ENCODE data around the gene TTI1.
"Not testable (repeated sequence)": the region's sequence is repeated elsewhere in the genome, so short reads cannot be mapped to it uniquely, and the experiment has no call there.

DNA sequence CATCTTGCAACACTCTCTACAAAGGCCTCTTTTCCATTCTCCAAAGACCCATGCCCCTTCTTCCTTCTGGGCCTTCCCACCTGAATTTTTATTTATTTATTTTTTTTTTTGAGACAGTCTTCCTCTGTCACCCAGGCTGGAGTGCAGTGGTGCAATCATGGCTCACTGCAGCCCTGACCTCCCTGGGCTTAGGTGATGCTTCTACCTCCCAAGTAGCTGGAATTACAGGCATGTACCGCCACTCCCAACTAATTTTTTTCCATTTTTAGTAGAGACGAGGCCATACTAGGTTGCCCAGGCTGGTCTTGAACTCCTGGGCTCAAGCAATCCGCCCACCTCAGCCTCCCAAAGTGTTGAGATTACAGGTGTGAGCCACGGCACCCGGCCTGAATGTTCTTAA is 23.8 kb downstream of the TTI1 start:
- TF ChIP-seq, protein P1, sequence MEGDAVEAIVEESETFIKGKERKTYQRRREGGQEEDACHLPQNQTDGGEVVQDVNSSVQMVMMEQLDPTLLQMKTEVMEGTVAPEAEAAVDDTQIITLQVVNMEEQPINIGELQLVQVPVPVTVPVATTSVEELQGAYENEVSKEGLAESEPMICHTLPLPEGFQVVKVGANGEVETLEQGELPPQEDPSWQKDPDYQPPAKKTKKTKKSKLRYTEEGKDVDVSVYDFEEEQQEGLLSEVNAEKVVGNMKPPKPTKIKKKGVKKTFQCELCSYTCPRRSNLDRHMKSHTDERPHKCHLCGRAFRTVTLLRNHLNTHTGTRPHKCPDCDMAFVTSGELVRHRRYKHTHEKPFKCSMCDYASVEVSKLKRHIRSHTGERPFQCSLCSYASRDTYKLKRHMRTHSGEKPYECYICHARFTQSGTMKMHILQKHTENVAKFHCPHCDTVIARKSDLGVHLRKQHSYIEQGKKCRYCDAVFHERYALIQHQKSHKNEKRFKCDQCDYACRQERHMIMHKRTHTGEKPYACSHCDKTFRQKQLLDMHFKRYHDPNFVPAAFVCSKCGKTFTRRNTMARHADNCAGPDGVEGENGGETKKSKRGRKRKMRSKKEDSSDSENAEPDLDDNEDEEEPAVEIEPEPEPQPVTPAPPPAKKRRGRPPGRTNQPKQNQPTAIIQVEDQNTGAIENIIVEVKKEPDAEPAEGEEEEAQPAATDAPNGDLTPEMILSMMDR (tag by site-specific recombination; IDR thresholded peaks at IDR 0.05), result not testable (repeated sequence)
- TF ChIP-seq ZNF670 (tag by site-specific recombination; IDR thresholded peaks at IDR 0.05; ENCODE audit: low read depth); ZNF394 (tag by site-specific recombination; IDR thresholded peaks at IDR 0.05; ENCODE audit: borderline replicate concordance); ZEB2 (tag by site-specific recombination; IDR thresholded peaks at IDR 0.05); ZNF658 (tag by site-specific recombination; IDR thresholded peaks at IDR 0.05); SETDB1 (IDR thresholded peaks at IDR 0.05; ENCODE audit: insufficient read length, low read length); ZNF423 (tag by site-specific recombination; IDR thresholded peaks at IDR 0.05); ZNF530 (tag by site-specific recombination; IDR thresholded peaks at IDR 0.05; ENCODE audit: low read depth); HOXC10 (CRISPR knock-in tag; IDR thresholded peaks at IDR 0.05); ZBTB7A (tag by site-specific recombination; IDR thresholded peaks at IDR 0.05; ENCODE audit: low read depth): not testable (repeated sequence)
- TF ChIP-seq, protein P2, sequence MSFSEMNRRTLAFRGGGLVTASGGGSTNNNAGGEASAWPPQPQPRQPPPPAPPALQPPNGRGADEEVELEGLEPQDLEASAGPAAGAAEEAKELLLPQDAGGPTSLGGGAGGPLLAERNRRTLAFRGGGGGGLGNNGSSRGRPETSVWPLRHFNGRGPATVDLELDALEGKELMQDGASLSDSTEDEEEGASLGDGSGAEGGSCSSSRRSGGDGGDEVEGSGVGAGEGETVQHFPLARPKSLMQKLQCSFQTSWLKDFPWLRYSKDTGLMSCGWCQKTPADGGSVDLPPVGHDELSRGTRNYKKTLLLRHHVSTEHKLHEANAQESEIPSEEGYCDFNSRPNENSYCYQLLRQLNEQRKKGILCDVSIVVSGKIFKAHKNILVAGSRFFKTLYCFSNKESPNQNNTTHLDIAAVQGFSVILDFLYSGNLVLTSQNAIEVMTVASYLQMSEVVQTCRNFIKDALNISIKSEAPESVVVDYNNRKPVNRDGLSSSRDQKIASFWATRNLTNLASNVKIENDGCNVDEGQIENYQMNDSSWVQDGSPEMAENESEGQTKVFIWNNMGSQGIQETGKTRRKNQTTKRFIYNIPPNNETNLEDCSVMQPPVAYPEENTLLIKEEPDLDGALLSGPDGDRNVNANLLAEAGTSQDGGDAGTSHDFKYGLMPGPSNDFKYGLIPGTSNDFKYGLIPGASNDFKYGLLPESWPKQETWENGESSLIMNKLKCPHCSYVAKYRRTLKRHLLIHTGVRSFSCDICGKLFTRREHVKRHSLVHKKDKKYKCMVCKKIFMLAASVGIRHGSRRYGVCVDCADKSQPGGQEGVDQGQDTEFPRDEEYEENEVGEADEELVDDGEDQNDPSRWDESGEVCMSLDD (tag by site-specific recombination; IDR thresholded peaks at IDR 0.05), result not testable (repeated sequence)
- TF ChIP-seq, protein P3, sequence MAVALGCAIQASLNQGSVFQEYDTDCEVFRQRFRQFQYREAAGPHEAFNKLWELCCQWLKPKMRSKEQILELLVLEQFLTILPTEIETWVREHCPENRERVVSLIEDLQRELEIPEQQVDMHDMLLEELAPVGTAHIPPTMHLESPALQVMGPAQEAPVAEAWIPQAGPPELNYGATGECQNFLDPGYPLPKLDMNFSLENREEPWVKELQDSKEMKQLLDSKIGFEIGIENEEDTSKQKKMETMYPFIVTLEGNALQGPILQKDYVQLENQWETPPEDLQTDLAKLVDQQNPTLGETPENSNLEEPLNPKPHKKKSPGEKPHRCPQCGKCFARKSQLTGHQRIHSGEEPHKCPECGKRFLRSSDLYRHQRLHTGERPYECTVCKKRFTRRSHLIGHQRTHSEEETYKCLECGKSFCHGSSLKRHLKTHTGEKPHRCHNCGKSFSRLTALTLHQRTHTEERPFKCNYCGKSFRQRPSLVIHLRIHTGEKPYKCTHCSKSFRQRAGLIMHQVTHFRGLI (tag by site-specific recombination; IDR thresholded peaks at IDR 0.05), result not testable (repeated sequence)
- TF ChIP-seq, protein P4, sequence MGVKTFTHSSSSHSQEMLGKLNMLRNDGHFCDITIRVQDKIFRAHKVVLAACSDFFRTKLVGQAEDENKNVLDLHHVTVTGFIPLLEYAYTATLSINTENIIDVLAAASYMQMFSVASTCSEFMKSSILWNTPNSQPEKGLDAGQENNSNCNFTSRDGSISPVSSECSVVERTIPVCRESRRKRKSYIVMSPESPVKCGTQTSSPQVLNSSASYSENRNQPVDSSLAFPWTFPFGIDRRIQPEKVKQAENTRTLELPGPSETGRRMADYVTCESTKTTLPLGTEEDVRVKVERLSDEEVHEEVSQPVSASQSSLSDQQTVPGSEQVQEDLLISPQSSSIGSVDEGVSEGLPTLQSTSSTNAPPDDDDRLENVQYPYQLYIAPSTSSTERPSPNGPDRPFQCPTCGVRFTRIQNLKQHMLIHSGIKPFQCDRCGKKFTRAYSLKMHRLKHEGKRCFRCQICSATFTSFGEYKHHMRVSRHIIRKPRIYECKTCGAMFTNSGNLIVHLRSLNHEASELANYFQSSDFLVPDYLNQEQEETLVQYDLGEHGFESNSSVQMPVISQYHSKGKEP (tag by site-specific recombination; IDR thresholded peaks at IDR 0.05), result not testable (repeated sequence)

Measured in HEK293 (cell line).